Measurements from ENCODE around the gene ANKRD33.

GRCh38 chr12:51863363-51863932, 24.5 kb upstream of the ANKRD33 start:
- TF ChIP-seq CTCF (conservative IDR thresholded peaks at IDR 0.05; ENCODE audit: low read depth in 2 of 2) (no peak), CREB1 (CRISPR knock-in tag; IDR thresholded peaks at IDR 0.05; ENCODE audit: low read depth) (no peak), EZH2phosphoT487 (IDR thresholded peaks at IDR 0.05; ENCODE audit: unreplicated experiment) (no peak), EZH2 (IDR thresholded peaks at IDR 0.05; ENCODE audit: low read depth, unreplicated experiment) (no peak), POLR2AphosphoS5 (IDR thresholded peaks at IDR 0.05; ENCODE audit: low read depth) (no peak), ETS1 (IDR thresholded peaks at IDR 0.05) (no peak), JUNB (IDR thresholded peaks at IDR 0.05; ENCODE audit: unreplicated experiment) (no peak), REST (IDR thresholded peaks at IDR 0.05; ENCODE audit: unreplicated experiment) (no peak), NANOG (IDR thresholded peaks at IDR 0.05; ENCODE audit: borderline replicate concordance) (no peak), ZNF114 (CRISPR knock-in tag; IDR thresholded peaks at IDR 0.05) (no peak), ZNF462 (CRISPR knock-in tag; IDR thresholded peaks at IDR 0.05) (no peak)
